ENCODE measurements around the gene LSS. TPM values are rescaled to one million over a fixed set of nuclear protein-coding genes. Genes with fewer than 3 reads are reported as not detected.

LSS gene
- total and polyA plus RNA-seq, 2 of the 8 experiments (the other 6 are each of a cell fraction or from before 2014, with no cell fraction given): 96.1 to 123 TPM

DNA sequence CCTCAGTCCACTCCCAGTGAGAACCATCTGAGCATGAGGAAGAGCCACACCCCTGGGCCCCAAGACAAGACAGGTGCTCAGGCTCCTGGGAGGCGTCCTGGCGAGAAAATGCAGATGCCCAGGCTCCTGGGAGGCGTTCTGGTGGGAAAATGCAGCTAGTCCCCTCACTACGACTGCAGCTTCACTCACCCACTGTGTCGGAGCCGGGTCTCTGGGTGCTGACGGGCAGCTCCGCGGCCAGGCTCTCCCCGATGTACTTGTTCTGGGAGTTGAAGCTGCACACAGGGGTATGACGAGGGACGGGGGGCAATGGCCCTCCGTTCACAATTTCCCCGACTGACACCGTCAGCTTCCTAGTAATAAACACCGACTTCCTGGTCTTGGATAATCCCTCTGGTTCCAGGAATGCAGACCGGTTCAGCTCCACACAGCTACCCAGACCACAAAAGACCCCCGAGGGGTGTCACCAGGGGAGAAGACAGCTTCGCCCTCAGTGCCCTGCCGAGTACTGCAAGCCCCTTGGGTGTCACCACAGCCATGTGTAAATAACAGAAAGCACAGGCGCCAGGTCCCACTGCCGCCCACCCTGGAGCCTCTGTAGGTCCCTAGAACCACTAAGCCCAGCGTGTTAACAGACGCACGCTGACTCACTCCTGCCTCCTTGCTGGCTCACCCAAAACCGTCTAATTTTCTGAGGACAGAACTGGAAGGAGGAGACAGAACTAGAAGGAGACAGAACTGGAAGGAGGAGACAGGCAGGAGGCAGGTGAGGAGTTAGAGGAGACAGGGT is 37.4 kb upstream of the LSS start:
- no peak overlapping the region for H3K23ac ChIP-seq (ENCODE audit: insufficient read length)
- peaks cover 4% of the 10 kb centered on the region; the same call in 1 of the 2 replicates for H3K79me1 ChIP-seq (ENCODE audit: low read depth, low read length)
- no peak overlapping the region for H2BK15ac ChIP-seq (ENCODE audit: low read length)
- ChIA-PET POLR2A (ENCODE audit: partially characterized antibody) (interaction anchor here (0.6 to 1.8 kb wide), 9 partner anchors 9 to 153 kb away, joined by 3 to 6 read pairs (median 3); partner anchors contain the start of genes MCM3AP and YBEY), CTCF (ENCODE audit: partially characterized antibody) (interaction anchor here (0.5 to 2.4 kb wide), 4 partner anchors 9 to 60 kb away, joined by 3 to 9 read pairs (median 4); partner anchors contain the start of gene MCM3AP)
- H4K8ac ChIP-seq (ENCODE audit: extremely low read depth, insufficient read depth, low read length): peak overlapping the region; percentile 51
- peaks cover 8 to 20% of the 10 kb centered on the region in 2 experiments for H4K20me1 ChIP-seq (replicated peaks in 1 of 2; ENCODE audit: control insufficient read depth in 1 of 2, insufficient read depth in 2 of 2, low read length in 2 of 2)
- H3K36me3 ChIP-seq (ENCODE audit: control insufficient read depth in 2 of 4, insufficient read depth in 4 of 4, low read length in 3 of 4): peaks cover 18 to 55% (median 47%) of the 10 kb centered on the region in 4 experiments
- no peak overlapping the region for H3K14ac ChIP-seq (ENCODE audit: insufficient read length)
- DNase-seq (ENCODE audit: low read depth in 1 of 2, low spot score in 2 of 2) (no peak), FAIRE-seq (no peak)
- no peak overlapping the region for H3K18ac ChIP-seq (ENCODE audit: extremely low read depth, low read length)
- H3K4me2 ChIP-seq (ENCODE audit: insufficient read depth in 1 of 2, low read depth in 2 of 2, low read length in 2 of 2): no peak overlapping the region
- no peak overlapping the region for H2BK120ac ChIP-seq (replicated peaks; ENCODE audit: low read depth, low read length)
- WGBS, 2 experiments (ENCODE audit: extremely low coverage in 1 of 2, insufficient coverage in 1 of 2, insufficient read length in 1 of 2, insufficient replicate concordance in 2 of 2, low coverage in 1 of 2, low lambda C conversion rate in 2 of 2, missing lambda C conversion rate in 1 of 2): 87% methylated on average over 26 of the region's 26 CpGs; no CpG with 5 or more reads in 1 of the 2 experiments
- H3K79me2 ChIP-seq (ENCODE audit: control insufficient read depth in 1 of 2, insufficient read depth in 2 of 2, low read length in 2 of 2): no peaks in the 10 kb centered on the region
- H3K27me3 ChIP-seq (replicated peaks in 1 of 4; ENCODE audit: control insufficient read depth in 3 of 4, extremely low read depth in 1 of 4, insufficient read depth in 3 of 4, low read length in 3 of 4): no peaks in the 10 kb centered on the region
- no peak overlapping the region for H3K4ac ChIP-seq (replicated peaks; ENCODE audit: insufficient read length, low read depth, low read length)
- no peak overlapping the region for H2BK5ac ChIP-seq (ENCODE audit: low read depth, low read length)
- no peaks in the 10 kb centered on the region for H3K4me1 ChIP-seq (replicated peaks in 1 of 4; ENCODE audit: control insufficient read depth in 3 of 4, insufficient read depth in 4 of 4, low read length in 3 of 4)
- H4K91ac ChIP-seq (replicated peaks; ENCODE audit: insufficient read length, low read length): no peak overlapping the region
- no peak for TF ChIP-seq CEBPB (IDR thresholded peaks at IDR 0.05; ENCODE audit: low read depth, low read length)
- TF ChIP-seq, protein P1, sequence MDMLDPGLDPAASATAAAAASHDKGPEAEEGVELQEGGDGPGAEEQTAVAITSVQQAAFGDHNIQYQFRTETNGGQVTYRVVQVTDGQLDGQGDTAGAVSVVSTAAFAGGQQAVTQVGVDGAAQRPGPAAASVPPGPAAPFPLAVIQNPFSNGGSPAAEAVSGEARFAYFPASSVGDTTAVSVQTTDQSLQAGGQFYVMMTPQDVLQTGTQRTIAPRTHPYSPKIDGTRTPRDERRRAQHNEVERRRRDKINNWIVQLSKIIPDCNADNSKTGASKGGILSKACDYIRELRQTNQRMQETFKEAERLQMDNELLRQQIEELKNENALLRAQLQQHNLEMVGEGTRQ (IDR thresholded peaks at IDR 0.05; ENCODE audit: low read length): no peak
- no peak for TF ChIP-seq TAF7 (optimal IDR thresholded peaks at IDR 0.05; ENCODE audit: borderline replicate concordance, low read depth, low read length)
- no peak for TF ChIP-seq EGR1 (IDR thresholded peaks at IDR 0.05; ENCODE audit: borderline replicate concordance, low read depth, low read length)
- TF ChIP-seq POU5F1 (IDR thresholded peaks at IDR 0.05; ENCODE audit: low read depth, low read length): no peak
- TF ChIP-seq TEAD4 (IDR thresholded peaks at IDR 0.05; ENCODE audit: low read depth, low read length): no peak
- no peak for TF ChIP-seq HDAC6 (IDR thresholded peaks at IDR 0.05; ENCODE audit: low read depth, low read length)
- TF ChIP-seq, protein P2, sequence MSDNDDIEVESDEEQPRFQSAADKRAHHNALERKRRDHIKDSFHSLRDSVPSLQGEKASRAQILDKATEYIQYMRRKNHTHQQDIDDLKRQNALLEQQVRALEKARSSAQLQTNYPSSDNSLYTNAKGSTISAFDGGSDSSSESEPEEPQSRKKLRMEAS (IDR thresholded peaks at IDR 0.05): no peak
- no peak for TF ChIP-seq RXRA (IDR thresholded peaks at IDR 0.05; ENCODE audit: insufficient read depth, low read depth, low read length)
- TF ChIP-seq RFX5 (IDR thresholded peaks at IDR 0.05; ENCODE audit: borderline replicate concordance, low read depth, low read length): no peak
- no peak for TF ChIP-seq RAD21 (IDR thresholded peaks at IDR 0.05 in 1 of 2, conservative IDR thresholded peaks at IDR 0.05 in 1 of 2; ENCODE audit: low read depth in 2 of 2, low read length in 2 of 2)
- no peak overlapping the region for H2AFZ ChIP-seq (ENCODE audit: low read length)
- no peak overlapping the region for H4K5ac ChIP-seq (ENCODE audit: insufficient read length, low read depth, low read length)
- peak overlapping the region; percentile 40 for H3K27ac ChIP-seq (ENCODE audit: low read depth, low read length)
- no peaks in the 10 kb centered on the region for H3K9me3 ChIP-seq (ENCODE audit: insufficient read depth in 2 of 2, low read depth in 1 of 2, low read length in 1 of 2)
- H2BK12ac ChIP-seq (ENCODE audit: low read depth, low read length): no peak overlapping the region
- H3K9ac ChIP-seq (replicated peaks in 1 of 4; ENCODE audit: extremely low read depth in 1 of 4, low read depth in 3 of 4, low read length in 3 of 4): no peak overlapping the region
- H3K23me2 ChIP-seq (ENCODE audit: low read depth, low read length): no peaks in the 10 kb centered on the region
- H3K4me3 ChIP-seq (ENCODE audit: extremely low read depth in 1 of 4, insufficient read depth in 2 of 4, low read depth in 3 of 4, low read length in 4 of 4): no peak overlapping the region
- H2AK5ac ChIP-seq (ENCODE audit: low read depth, low read length): no peak overlapping the region
- H2BK20ac ChIP-seq (ENCODE audit: low read length): no peak overlapping the region
- H3K56ac ChIP-seq (replicated peaks; ENCODE audit: insufficient read length, low read depth, low read length): no peak overlapping the region

All from H1 (cell line).